GM15510 (cell line): ENCODE data around the gene HLF.

ENCODE experiments used
- POLR2A ChIP-seq: IDR thresholded peaks from 3 replicates; pipeline ENCODE4 v1.6.1; 2011; ENCODE audit warnings: borderline replicate concordance; ENCODE audit not compliant: insufficient read length; ENCODE audit errors: extremely low read depth

The HLF gene

DNA sequence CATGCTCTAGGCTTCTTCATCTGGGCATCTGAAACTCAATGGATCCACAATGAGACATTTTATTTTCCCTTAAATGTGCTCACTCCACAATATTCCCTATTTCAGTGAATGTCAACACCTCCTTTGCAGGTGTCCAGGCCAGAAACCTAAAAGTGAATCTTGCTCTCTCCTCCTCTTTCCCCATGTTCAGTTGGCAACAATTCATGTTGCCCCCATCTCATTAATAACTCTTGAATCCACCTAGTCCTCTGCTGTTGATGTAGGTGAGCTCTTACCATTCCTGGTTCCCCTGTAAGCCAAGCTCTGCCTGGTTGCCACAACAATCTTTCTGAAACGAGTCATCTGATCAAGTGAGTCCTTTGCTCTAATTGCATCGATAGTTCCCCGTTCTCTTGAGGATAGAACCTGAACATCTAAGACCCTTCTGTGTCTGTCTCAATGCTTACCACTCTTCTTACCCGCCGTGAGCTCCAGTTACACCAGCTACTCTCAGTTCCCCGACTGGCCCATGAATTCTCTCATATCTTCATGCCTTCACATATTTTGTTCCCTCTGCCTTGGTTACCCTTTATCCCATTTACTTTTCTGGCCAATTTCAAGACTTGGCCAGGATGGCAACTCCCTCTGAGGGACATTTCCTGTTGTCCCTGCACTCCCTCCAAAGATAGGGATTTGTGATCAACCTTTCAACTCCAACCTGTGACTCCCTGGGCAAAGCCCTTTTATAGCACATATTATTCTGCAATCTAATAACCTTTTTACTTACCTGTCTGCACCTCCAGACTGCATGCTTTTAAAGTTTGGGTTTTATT is 35.9 kb downstream of the HLF start:
- no peak for TF ChIP-seq POLR2A

DNA sequence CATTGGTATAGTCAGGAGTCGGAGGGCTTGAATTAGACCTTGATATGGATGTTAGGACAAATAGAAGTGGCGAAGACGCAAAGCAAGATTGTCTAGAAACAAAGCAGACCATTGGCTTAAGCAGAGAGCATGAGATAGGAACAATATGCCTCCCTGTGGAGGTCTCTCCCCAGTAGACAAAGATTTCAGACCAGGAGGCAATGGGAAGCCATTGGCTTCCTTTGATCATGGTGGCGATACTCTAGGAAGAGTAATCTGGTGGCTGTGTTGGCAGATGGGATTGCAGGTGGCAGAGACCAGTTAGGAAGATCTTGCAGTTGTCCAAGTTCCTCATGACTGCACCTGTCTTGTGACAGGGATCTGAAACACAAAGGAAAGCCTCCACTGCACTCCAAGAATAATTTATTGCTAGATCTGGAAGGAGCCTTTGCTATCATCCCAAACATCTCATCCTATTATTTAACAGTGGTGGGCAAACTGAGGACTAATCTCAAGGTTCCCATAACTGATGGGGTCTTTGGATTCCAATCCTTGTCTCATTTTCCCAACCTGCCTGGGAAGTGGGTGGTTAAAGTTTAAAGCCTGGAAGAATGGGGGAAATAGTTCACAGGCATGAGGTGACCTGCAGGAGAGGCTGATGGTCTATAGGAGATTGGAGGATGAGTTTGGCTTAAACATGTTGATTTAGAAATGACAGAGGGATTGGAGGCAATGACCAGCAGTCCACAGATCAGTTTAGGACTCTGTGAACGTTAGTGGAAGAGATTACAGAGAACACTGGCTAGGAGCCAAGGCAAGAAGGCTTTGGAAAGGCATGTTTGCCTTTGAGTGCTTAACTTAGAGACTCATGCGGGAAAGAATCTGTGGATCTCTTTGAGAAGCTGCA is 37.0 kb downstream of the HLF start:
- TF ChIP-seq POLR2A: no peak

DNA sequence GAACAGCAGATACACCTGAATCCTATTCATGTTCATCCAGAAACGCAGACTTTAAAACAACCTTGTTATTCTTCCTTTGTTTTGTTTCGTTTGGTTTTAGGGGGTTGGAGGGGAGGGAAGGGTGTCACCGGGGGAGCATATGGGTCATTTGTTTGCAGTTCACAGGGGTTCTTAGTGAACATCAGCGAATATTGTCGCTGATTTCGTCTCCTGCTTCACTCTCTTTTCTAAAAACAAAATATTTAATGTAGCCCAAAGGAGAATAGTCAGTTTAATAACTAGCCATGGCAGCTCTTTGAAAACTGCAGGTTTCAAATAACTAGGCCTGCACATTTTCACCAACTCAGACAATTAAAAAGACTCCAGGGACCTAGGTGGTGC is 37.6 kb downstream of the HLF start:
- TF ChIP-seq POLR2A: no peak

DNA sequence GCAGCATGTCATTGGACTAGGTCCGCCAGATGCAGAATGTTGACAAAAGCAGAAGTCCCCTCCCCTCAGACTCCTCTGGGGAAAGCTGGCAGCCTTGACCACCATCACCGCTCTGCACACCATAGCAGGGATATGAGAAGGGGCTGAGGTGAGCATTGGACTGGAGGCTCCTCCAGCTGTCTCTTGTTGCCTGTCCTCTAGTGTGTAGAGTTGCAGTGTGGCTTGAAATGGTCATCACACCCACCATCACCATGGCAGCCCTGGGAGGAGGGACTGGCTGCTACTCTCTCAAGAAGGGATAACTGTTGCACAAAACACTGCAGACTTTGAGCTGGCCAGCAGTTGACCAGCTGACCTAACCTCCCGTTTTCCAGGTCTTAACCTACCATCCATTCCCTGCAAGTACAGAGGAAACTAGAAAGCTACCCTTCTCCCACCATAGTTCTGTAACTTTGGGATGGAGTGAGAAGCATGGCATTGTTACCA is 38.3 kb downstream of the HLF start:
- TF ChIP-seq POLR2A: no peak

DNA sequence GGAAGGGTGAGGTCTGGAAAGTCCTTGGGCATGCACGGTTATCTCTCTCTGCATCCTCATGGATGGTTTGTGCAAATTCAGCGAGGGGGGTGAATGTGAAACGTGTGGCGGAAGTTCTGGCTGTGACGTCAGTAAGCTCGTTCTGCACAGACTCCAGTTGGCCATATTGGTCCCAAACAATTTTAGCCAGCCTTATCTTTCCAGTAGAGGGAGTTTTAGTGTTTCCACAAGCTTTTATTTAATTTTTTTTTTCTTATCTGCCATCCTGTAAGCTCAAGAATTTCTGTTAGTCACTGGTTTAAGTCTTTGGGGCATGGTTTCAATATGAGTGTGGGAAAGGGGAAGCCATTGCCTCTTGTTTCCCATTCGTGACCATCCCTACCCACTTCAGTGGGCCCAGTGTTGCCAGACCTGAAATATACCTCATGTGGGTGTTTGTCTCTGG is 39.0 kb downstream of the HLF start:
- TF ChIP-seq POLR2A: no peak

DNA sequence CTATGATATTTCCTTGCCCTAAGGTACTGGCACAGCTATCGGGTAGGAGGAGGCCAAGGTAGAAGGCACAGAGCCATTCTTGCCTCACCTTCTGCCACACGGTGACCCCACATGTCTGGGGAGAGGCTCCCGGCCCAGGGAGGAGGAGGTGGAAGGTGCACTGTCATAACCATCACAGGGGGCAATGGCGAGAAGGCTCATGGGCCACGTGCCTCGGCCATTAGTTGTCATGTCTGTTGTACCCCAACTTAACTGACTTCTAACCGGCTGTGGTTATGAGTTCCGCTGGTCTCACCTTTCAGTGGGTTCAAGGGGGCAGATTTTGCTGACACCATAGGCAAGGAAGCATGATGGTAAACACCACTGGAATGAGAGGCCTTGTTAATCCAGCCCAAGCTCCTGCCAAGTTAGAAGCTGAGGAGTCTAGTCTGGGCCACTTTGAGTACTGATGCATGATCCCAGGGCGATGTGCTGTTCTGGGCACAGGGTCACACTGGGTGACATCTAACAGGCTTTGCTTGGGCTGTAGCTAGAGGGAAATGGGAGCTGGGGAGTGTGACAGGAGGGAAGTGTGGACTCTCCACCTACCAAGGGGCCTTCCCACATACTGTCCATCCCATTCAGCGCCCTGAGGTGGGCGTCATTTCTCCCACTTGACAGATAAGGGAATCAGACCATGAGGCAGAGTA is 39.6 kb downstream of the HLF start:
- TF ChIP-seq POLR2A: no peak

- no peak for TF ChIP-seq POLR2A
Observed at GRCh38 chr17:55305321-55306087, 40.7 kb downstream of the HLF start.

- no peak for TF ChIP-seq POLR2A
Observed at GRCh38 chr17:55307879-55308278, 43.1 kb downstream of the HLF start.

DNA sequence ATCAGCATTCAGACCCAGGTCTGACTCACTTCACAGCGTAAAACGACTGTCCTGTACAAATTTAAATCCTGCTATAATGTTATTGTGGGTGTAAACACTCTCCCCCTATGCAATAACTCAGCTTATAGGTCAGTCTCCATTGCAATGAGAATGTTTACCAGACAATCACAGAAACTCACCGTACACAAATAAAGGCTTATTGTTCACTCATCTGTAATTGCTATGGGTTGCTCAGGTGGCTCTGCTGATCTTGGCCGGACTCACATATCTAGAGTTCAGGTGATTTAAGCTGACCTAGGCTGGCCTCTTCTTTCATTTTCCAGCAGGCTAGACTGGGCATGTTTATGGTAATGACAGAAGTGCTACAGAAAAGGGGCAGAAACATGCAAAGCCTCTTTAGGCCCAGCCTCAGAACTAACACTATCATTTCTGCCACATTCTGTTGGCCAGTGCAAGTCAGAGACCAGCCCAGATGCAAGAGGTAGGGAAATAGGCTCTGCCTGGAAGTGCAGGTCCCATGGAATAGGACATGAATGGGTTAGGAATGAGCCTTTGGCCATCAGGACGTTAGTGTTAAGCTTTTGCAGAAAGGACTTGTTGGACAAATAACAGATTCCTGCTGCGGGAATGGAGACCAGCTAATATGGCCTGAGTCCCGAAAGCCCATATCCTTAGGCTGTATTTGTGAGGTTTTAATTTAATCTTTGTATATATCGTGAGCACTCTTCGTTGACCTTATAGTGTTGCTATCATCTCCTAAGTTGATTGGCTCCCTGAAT is 44.0 kb downstream of the HLF start:
- no peak for TF ChIP-seq POLR2A

GRCh38 chr17:55311767-55312375 is 47.1 kb downstream of the HLF start:
- TF ChIP-seq POLR2A: no peak

DNA sequence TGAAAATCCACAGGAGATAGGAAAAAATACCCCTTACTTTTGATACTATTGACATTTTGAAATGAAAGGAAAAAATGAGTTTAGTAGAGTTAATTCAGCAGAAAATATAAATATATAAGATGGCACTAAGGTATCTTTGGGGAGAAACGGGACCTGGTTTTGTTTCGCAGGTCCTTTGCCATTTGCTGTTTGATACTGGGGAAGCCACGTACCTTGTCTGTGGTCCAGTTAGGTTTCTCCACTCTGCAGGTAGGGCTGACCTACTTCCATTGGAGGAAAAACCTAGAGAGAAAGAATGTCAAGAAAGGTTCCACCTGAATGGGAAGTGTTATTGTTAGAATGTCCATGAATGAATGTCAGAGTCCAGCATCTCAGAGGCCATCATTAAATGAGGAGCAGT is 48.1 kb downstream of the HLF start:
- TF ChIP-seq POLR2A: no peak

DNA sequence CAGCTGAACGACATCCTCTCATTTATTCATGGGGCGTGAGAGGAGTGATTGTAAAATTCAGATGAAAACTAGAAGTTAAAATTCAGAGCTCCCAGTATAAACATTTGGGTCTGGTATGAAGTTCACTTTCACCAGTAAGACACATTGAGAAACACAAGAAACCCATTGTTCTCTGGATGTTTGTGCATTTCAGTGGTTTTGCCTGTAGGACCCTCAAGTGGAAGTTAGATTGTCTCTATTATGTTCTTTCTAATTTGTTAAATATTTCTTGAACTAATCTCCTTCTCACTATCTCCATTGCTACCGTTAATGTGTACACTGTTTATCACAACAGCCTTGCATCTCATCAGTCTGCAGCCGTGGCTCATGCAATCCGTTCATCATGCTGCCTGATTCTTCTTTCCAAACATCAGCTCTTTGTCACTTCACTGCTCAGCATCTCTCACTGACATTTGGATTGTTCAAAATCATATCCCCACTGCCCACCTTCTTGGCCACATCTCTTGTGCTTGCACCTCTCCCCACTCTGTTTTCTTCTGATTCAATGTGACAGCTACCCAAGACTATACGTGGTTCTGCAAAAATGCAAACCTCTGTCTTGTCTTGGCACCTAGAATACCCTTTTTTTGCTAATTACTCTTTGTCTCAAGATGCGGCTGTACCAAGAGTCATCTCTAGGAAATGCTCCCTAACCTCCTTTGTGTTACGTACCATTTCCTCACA is 49.5 kb downstream of the HLF start:
- no peak for TF ChIP-seq POLR2A

- TF ChIP-seq POLR2A: no peak
Observed at GRCh38 chr17:55314784-55315491, 50.2 kb downstream of the HLF start.

DNA sequence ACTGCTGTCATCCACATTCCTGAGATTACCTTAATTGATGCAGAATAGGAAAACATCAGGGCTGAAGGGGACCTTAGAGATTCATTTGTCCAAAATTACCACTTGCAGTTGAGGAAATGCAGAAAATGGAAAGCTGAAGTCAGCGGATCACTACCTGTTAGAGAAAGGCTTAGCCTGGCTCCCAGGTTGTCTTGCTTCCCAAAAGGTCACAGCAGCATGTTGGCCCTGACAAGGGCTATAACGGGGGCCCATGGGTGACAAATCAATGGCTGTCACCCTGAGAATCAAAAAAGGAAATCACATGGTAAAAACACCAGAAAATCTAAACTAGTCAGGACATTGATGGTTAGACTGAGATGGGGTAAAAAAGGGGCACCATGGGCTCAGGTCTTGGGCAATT is 51.7 kb downstream of the HLF start:
- TF ChIP-seq POLR2A: no peak
